GM19397 (cell line): ENCODE results near the gene JAK2.
"Not testable (repeated sequence)": the region's sequence is repeated elsewhere in the genome, so short reads cannot be mapped to it uniquely, and the experiment has no call there.

Experiments
- ATAC-seq: cut with Tn5 transposase; IDR thresholded peaks from one replicate; pipeline ENCODE4 v1.9.1; 2021; ENCODE audit warnings: mild to moderate bottlenecking, moderate library complexity; ENCODE audit not compliant: unreplicated experiment

Gene JAK2

GRCh38 chr9:5041390-5042115, 56.5 kb downstream of the JAK2 start:
- no peak for ATAC-seq

- ATAC-seq = no peak
Observed at GRCh38 chr9:5042661-5043178, 57.6 kb downstream of the JAK2 start.

GRCh38 chr9:5043381-5043780, 58.3 kb downstream of the JAK2 start:
- ATAC-seq = no peak

- ATAC-seq = no peak
Observed at GRCh38 chr9:5044160-5044559, 59.1 kb downstream of the JAK2 start.

GRCh38 chr9:5052838-5053237, 67.8 kb downstream of the JAK2 start:
- no peak for ATAC-seq

- ATAC-seq = no peak
Observed at GRCh38 chr9:5062631-5063030, 77.6 kb downstream of the JAK2 start.

- ATAC-seq = no peak
Observed at GRCh38 chr9:5072871-5073270, 87.8 kb downstream of the JAK2 start.

GRCh38 chr9:5073701-5074100, 88.6 kb downstream of the JAK2 start:
- no peak for ATAC-seq

GRCh38 chr9:5085993-5086392, 100.9 kb downstream of the JAK2 start:
- ATAC-seq = no peak

- no peak for ATAC-seq
Observed at GRCh38 chr9:5089737-5090136, 104.7 kb downstream of the JAK2 start.

- ATAC-seq = no peak
Observed at GRCh38 chr9:5095795-5096194, 110.7 kb downstream of the JAK2 start.

- no peak for ATAC-seq
Observed at GRCh38 chr9:5099466-5099865, 114.4 kb downstream of the JAK2 start.

GRCh38 chr9:5101127-5101526, 116.1 kb downstream of the JAK2 start:
- not testable (repeated sequence) for ATAC-seq

- ATAC-seq = not testable (repeated sequence)
Observed at GRCh38 chr9:5106517-5106916, 121.4 kb downstream of the JAK2 start.

- ATAC-seq = no peak
Observed at GRCh38 chr9:5110867-5111681, 126.0 kb downstream of the JAK2 start.

- no peak for ATAC-seq
Observed at GRCh38 chr9:5111696-5112095, 126.6 kb downstream of the JAK2 start.

- no peak for ATAC-seq
Observed at GRCh38 chr9:5112109-5112592, 127.1 kb downstream of the JAK2 start.

GRCh38 chr9:5112646-5113045, 127.6 kb downstream of the JAK2 start:
- ATAC-seq = no peak

GRCh38 chr9:5113523-5113922, 128.5 kb downstream of the JAK2 start:
- ATAC-seq = no peak

- no peak for ATAC-seq
Observed at GRCh38 chr9:5113994-5114748, 129.1 kb downstream of the JAK2 start.

GRCh38 chr9:5122116-5122515, 137.0 kb downstream of the JAK2 start:
- no peak for ATAC-seq
